Mucosa of rectum (tissue), 2 donors: ENCODE measurements around the gene TIAM2.
"Not testable (repeated sequence)": the region's sequence is repeated elsewhere in the genome, so short reads cannot be mapped to it uniquely, and the experiment has no call there.

Source experiments
- H3K27ac ChIP-seq, 2 donors: one replicate each; pipeline ENCODE4 v1.7.0; 2013; ENCODE audit warnings: inconsistent platforms in 2 of 2, low read depth in 2 of 2, low read length in 2 of 2
- H3K27me3 ChIP-seq, 2 donors: one replicate each; pipeline ENCODE4 v1.7.0; 2013; ENCODE audit warnings: low read length in 2 of 2; ENCODE audit not compliant: control insufficient read depth in 2 of 2, insufficient read depth in 2 of 2
- H3K36me3 ChIP-seq, 2 donors: one replicate each; pipeline ENCODE4 v1.7.0; 2013; ENCODE audit warnings: low read length in 2 of 2; ENCODE audit not compliant: control insufficient read depth in 2 of 2, insufficient read depth in 2 of 2
- H3K4me1 ChIP-seq, 2 donors: one replicate each; pipeline ENCODE4 v1.7.0; 2013; ENCODE audit warnings: low read length in 2 of 2, mild to moderate bottlenecking in 1 of 2; ENCODE audit not compliant: control insufficient read depth in 2 of 2, insufficient read depth in 2 of 2
- H3K4me3 ChIP-seq, 2 donors: one replicate each; pipeline ENCODE4 v1.7.0; 2013; ENCODE audit warnings: low read length in 2 of 2
- H3K9ac ChIP-seq, 2 donors: one replicate each; pipeline ENCODE4 v1.7.0; 2013; ENCODE audit warnings: low read length in 2 of 2, low read depth in 1 of 2, mild to moderate bottlenecking in 1 of 2
- H3K9me3 ChIP-seq, 2 donors: one replicate each; pipeline ENCODE4 v1.7.0; 2013; ENCODE audit warnings: low read length in 2 of 2; ENCODE audit not compliant: control insufficient read depth in 2 of 2
- donor health status: healthy.
- donor health status: Normal muscosa, but diverticular disease.

TIAM2 gene

GRCh38 chr6:155207223-155207622, 212.1 kb downstream of the TIAM2 start:
- Histone ChIP-seq H3K4me1 (no peaks in the 10 kb centered on the region), H3K27me3 (no peaks in the 10 kb centered on the region), H3K4me3 (no peak overlapping the region), H3K36me3 (no peaks in the 10 kb centered on the region), H3K9ac (no peak overlapping the region), H3K27ac (no peak overlapping the region), H3K9me3 (no peaks in the 10 kb centered on the region)

- H3K9ac ChIP-seq: no peak overlapping the region
- H3K4me3 ChIP-seq: no peak overlapping the region
- H3K9me3 ChIP-seq: no peaks in the 10 kb centered on the region
- no peak overlapping the region for H3K27ac ChIP-seq
- H3K36me3 ChIP-seq: no peaks in the 10 kb centered on the region
- H3K4me1 ChIP-seq: no peaks in the 10 kb centered on the region
- peaks cover 0 to 3% of the 10 kb centered on the region in 2 donors for H3K27me3 ChIP-seq
These were observed 217.0 kb downstream of the TIAM2 start for GRCh38 chr6:155212106-155212505.

- H3K27ac ChIP-seq: no peak overlapping the region
- H3K4me1 ChIP-seq: no peaks in the 10 kb centered on the region
- peaks cover 0 to 3% of the 10 kb centered on the region in 2 donors for H3K27me3 ChIP-seq
- no peaks in the 10 kb centered on the region for H3K9me3 ChIP-seq
- H3K36me3 ChIP-seq: no peaks in the 10 kb centered on the region
- H3K4me3 ChIP-seq: no peak overlapping the region
- H3K9ac ChIP-seq: no peak overlapping the region
These were observed 217.7 kb downstream of the TIAM2 start for GRCh38 chr6:155212616-155213380.

- no peak overlapping the region for H3K9ac ChIP-seq
- no peaks in the 10 kb centered on the region for H3K36me3 ChIP-seq
- no peak overlapping the region for H3K4me3 ChIP-seq
- H3K27me3 ChIP-seq: peaks cover 0 to 3% of the 10 kb centered on the region in 2 donors
- no peaks in the 10 kb centered on the region for H3K9me3 ChIP-seq
- H3K4me1 ChIP-seq: no peaks in the 10 kb centered on the region
- no peak overlapping the region for H3K27ac ChIP-seq
These were observed 218.7 kb downstream of the TIAM2 start for GRCh38 chr6:155213611-155214372.

- H3K4me1 ChIP-seq: no peaks in the 10 kb centered on the region
- no peak overlapping the region for H3K9ac ChIP-seq
- H3K27ac ChIP-seq: no peak overlapping the region
- H3K9me3 ChIP-seq: no peaks in the 10 kb centered on the region
- H3K36me3 ChIP-seq: no peaks in the 10 kb centered on the region
- H3K27me3 ChIP-seq: peaks cover 0 to 3% of the 10 kb centered on the region in 2 donors
- H3K4me3 ChIP-seq: no peak overlapping the region
These were observed 220.8 kb downstream of the TIAM2 start for GRCh38 chr6:155215906-155216305.

GRCh38 chr6:155216312-155217046, 221.4 kb downstream of the TIAM2 start:
- Histone ChIP-seq H3K9ac (no peak overlapping the region), H3K27ac (no peak overlapping the region), H3K4me3 (no peak overlapping the region), H3K36me3 (no peaks in the 10 kb centered on the region), H3K27me3 (peaks cover 0 to 3% of the 10 kb centered on the region in 2 donors), H3K9me3 (no peaks in the 10 kb centered on the region), H3K4me1 (no peaks in the 10 kb centered on the region)

GRCh38 chr6:155218711-155219110, 223.6 kb downstream of the TIAM2 start:
- H3K36me3 ChIP-seq, H3K27me3 ChIP-seq, H3K4me1 ChIP-seq, H3K9ac ChIP-seq, H3K4me3 ChIP-seq, H3K9me3 ChIP-seq, H3K27ac ChIP-seq: not testable (repeated sequence)

- Histone ChIP-seq H3K27ac (no peak overlapping the region), H3K4me1 (no peaks in the 10 kb centered on the region), H3K4me3 (no peak overlapping the region)
These were observed 224.2 kb downstream of the TIAM2 start for GRCh38 chr6:155219299-155219698.

GRCh38 chr6:155219858-155220301, 224.8 kb downstream of the TIAM2 start:
- H3K9ac ChIP-seq: no peak overlapping the region

More at GRCh38 chr6:155219299-155219698, 224.2 kb downstream of the TIAM2 start:
- H3K9ac ChIP-seq: no peak overlapping the region
- no peaks in the 10 kb centered on the region for H3K36me3 ChIP-seq
- peaks cover 0 to 3% of the 10 kb centered on the region in 2 donors for H3K27me3 ChIP-seq
- no peaks in the 10 kb centered on the region for H3K9me3 ChIP-seq

GRCh38 chr6:155221086-155221485, 226.0 kb downstream of the TIAM2 start:
- no peaks in the 10 kb centered on the region for H3K36me3 ChIP-seq
- no peaks in the 10 kb centered on the region for H3K4me1 ChIP-seq
- no peak overlapping the region for H3K4me3 ChIP-seq
- peaks cover 0 to 3% of the 10 kb centered on the region in 2 donors for H3K27me3 ChIP-seq
- H3K9ac ChIP-seq: no peak overlapping the region
- no peak overlapping the region for H3K27ac ChIP-seq
- no peaks in the 10 kb centered on the region for H3K9me3 ChIP-seq

More at GRCh38 chr6:155219858-155220301, 224.8 kb downstream of the TIAM2 start:
- no peaks in the 10 kb centered on the region for H3K4me1 ChIP-seq
- no peak overlapping the region for H3K4me3 ChIP-seq
- no peak overlapping the region for H3K27ac ChIP-seq
- H3K9me3 ChIP-seq: no peaks in the 10 kb centered on the region
- H3K27me3 ChIP-seq: peaks cover 0 to 3% of the 10 kb centered on the region in 2 donors
- no peaks in the 10 kb centered on the region for H3K36me3 ChIP-seq
